ENCODE measurements around the gene PRELID3B.
"Not testable (repeated sequence)": the region's sequence is repeated elsewhere in the genome, so short reads cannot be mapped to it uniquely, and the experiment has no call there.

The PRELID3B gene

DNA sequence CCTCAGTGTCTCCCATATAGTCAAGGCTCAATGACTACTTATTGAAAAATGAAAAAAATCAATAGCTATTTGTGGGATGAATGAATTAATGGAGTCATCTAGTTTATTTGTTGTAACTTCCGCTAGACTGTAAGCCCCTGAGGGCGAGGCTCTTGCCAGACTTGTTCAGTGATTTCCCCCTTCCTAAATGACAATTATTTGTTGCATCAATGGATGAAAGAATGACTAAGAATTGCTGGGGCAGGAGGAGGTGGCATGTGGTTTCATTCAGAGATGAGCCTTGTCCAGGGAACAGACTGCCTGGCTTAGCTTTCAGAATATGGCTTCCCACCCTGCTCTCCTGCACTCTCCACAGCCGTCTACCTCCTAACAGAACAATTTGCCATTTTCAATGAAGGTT is 1.1 kb upstream of the PRELID3B start:
- H3K9me3 ChIP-seq = no peaks in the 10 kb centered on the region
- no peak for DNase-seq (ENCODE audit: low spot score in 2 of 2)
- no peaks in the 10 kb centered on the region for H3K27me3 ChIP-seq (ENCODE audit: low read depth)
- in situ Hi-C loops (cut with MboI; ENCODE audit: low sequenced_read_pairs) = loop anchor here (25.0 kb wide), 1 partner anchor 894 kb away; the partner anchor contains the start of genes FAM217B, PPP1R3D and SYCP2
- peaks cover 31% of the 10 kb centered on the region for H3K4me1 ChIP-seq
- H3K4me3 ChIP-seq = no peak overlapping the region
- H3K36me3 ChIP-seq (replicated peaks) = peaks cover 14% of the 10 kb centered on the region

DNA sequence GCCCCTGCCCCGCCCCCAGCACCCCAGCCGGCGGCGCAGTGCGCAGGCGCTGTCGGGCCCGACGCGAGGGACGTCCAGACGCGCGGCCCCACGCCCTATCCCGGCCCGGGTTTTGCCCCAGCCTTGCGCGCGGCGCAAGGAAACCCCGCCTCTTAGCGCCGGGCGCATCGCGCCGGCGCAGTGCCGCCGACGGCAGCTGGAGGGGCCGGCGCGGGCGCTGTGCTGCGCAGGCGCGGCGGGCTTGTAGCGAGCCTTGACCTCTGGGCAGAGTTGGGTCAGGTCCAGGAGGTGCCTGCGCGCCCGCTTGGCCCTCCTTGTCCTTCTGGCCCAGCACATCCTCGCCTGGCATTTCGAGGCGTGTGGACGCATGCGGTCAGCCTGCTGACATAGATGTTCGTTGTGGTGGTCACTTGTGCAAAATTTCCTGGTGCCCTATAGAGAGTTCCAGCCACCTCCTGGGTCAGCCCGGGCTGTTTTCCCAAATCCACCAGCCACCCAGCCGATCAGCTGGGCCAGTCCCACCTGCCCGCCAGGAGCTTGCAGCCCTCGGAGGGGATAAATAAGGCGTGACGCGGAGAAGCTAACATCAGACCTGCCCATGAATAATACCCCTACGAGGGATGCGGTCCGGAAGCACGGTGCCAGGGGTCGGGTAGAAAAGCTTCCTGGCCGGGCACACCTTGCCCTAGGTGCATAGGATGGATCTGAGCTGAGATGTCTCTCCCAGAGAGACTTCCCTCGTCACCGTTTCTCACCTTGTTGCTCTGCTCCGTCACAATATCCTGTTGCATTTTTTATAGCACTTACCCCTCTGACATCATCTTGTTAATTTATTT is 428 bp upstream of the PRELID3B start:
- H3K36me3 ChIP-seq (replicated peaks) = peaks cover 18% of the 10 kb centered on the region
- H3K4me3 ChIP-seq = peak overlapping the region; percentile 79
- H3K27me3 ChIP-seq (ENCODE audit: low read depth) = no peaks in the 10 kb centered on the region
- DNase-seq (ENCODE audit: low spot score in 2 of 2) = peak; percentile 80 to 93
- in situ Hi-C loops (cut with MboI; ENCODE audit: low sequenced_read_pairs) = loop anchor here (25.0 kb wide), 1 partner anchor 894 kb away; the partner anchor contains the start of genes FAM217B, PPP1R3D and SYCP2
- H3K4me1 ChIP-seq = peaks cover 31% of the 10 kb centered on the region
- no peaks in the 10 kb centered on the region for H3K9me3 ChIP-seq

DNA sequence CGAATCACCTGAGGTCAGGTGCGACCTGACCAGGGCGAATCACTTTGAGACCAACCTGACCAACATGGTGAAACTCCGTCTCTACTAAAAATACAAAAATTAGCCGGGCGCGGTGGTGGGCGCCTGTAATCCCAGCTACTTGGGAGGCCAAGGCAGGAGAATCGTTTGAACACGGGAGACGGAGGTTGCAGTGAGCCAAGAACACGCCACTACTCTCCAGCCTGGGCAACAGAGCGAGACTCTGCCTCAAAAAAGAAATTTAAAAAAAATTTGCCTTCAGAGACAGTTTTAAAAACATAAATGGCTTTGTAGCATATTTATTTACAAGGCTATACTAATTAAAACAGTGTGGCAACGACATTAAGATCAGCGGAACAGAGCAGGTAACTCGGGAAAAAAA is 1.1 kb downstream of the PRELID3B start:
- in situ Hi-C loops (cut with MboI; ENCODE audit: low sequenced_read_pairs) = loop anchor here (25.0 kb wide), 1 partner anchor 896 kb away; the partner anchor contains the start of genes FAM217B, PPP1R3D and SYCP2

DNA sequence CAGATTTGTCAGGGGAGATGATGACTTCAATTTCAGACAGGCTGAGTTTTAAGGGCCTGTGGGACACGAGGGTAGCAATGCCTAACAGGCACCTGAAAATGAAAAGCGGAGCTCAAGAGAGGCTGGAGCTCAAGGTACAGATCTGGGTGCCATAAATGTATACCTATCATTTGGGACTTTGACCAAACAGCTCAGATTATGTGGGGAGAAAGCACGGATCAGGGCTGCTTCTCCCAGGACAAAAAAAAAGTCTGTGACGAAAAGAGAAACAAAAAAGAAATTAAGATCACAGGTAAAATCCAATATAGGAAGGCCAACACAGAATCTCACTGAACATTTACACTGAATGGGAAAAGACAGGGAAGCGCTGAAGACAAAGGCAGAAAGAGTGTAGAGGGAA is 1.9 kb downstream of the PRELID3B start:
- peak overlapping the region; percentile 79 for H3K4me3 ChIP-seq
- H3K36me3 ChIP-seq (replicated peaks) = peaks cover 40% of the 10 kb centered on the region
- peaks cover 34% of the 10 kb centered on the region for H3K4me1 ChIP-seq
- H3K9me3 ChIP-seq = no peaks in the 10 kb centered on the region
- no peak for DNase-seq (ENCODE audit: low spot score in 2 of 2)
- H3K27me3 ChIP-seq (ENCODE audit: low read depth) = no peaks in the 10 kb centered on the region
- in situ Hi-C loops (cut with MboI; ENCODE audit: low sequenced_read_pairs) = loop anchor here (25.0 kb wide), 1 partner anchor 897 kb away; the partner anchor contains the start of genes FAM217B, PPP1R3D and SYCP2

More for the DNA sequence above, 1.1 kb downstream of the PRELID3B start:
- DNase-seq (ENCODE audit: low spot score in 2 of 2); H3K27me3 ChIP-seq (ENCODE audit: low read depth); H3K9me3 ChIP-seq: not testable (repeated sequence)
- Histone ChIP-seq H3K4me3 (peak overlapping the region; percentile 79), H3K4me1 (peaks cover 34% of the 10 kb centered on the region), H3K36me3 (replicated peaks) (peaks cover 32% of the 10 kb centered on the region)

DNA sequence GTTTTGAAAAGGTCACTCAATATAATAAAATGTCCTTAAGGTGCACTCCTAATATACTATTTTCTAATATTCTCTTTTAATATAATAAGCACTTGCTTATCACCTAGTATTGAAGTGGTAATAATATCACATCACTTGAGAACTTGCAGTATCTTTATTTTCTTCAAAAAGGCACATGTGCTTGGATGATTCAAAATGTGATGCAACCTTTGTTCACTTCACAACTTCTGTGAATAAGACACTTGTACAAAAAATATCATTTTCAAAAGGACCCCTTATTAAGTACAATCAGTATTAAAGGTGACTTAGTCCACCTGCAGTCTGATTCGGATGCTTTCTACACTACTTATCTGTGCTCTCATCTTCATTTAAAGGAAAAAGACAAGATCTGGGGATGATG is 3.4 kb downstream of the PRELID3B start:
- in situ Hi-C loops (cut with MboI; ENCODE audit: low sequenced_read_pairs) = loop anchor here (25.0 kb wide), 1 partner anchor 898 kb away; the partner anchor contains the start of genes FAM217B, PPP1R3D and SYCP2
- peaks cover 49% of the 10 kb centered on the region for H3K36me3 ChIP-seq (replicated peaks)
- no peak overlapping the region for H3K4me3 ChIP-seq
- no peaks in the 10 kb centered on the region for H3K9me3 ChIP-seq
- peaks cover 34% of the 10 kb centered on the region for H3K4me1 ChIP-seq
- no peaks in the 10 kb centered on the region for H3K27me3 ChIP-seq (ENCODE audit: low read depth)
- DNase-seq (ENCODE audit: low spot score in 2 of 2) = no peak

DNA sequence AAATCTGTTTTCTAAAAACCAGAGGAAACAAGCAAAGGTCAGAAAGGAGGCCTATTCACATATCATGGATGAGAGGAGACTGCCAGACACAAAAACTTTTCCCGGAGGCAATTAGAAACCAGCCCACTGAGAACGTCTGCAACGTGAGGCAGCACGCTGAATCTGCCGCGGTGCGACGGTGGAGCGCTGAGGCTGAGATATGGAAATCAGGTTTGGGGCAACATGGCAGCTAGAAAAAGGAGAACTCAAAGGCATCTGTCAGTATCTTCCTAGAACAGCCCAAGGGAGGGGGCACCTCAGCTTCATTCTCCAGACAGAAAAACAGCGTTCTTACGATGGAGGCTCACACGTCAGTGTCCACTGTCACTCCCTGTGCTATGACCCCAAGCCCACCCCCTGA is 5.2 kb downstream of the PRELID3B start:
- peaks cover 55% of the 10 kb centered on the region for H3K36me3 ChIP-seq (replicated peaks)
- in situ Hi-C loops (cut with MboI; ENCODE audit: low sequenced_read_pairs) = loop anchor here (25.0 kb wide), 1 partner anchor 900 kb away; the partner anchor contains the start of genes FAM217B, PPP1R3D and SYCP2
- H3K4me1 ChIP-seq = peaks cover 37% of the 10 kb centered on the region
- no peak for DNase-seq (ENCODE audit: low spot score in 2 of 2)
- no peaks in the 10 kb centered on the region for H3K9me3 ChIP-seq
- no peaks in the 10 kb centered on the region for H3K27me3 ChIP-seq (ENCODE audit: low read depth)
- no peak overlapping the region for H3K4me3 ChIP-seq

DNA sequence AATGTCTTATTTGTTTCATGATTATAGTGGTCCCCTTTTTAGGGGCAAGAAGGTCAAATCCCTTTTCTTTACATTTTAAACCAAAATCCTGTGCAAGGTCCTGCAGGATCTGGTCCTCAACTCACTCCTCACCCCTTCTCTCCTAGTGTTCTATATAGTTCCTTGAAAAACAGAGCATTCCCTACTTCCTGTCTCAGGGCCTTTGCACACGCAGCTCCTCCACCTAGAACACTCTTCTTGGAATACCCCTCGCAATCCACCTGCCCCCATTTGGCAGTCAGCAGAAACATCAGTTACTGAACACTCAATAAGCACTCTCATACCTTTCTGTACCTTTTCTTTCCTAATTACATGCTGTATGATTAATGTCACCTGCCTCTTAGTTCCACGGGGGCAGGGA is 7.2 kb downstream of the PRELID3B start:
- no peak for DNase-seq (ENCODE audit: low spot score in 2 of 2)
- in situ Hi-C loops (cut with MboI; ENCODE audit: low sequenced_read_pairs) = loop anchor here (25.0 kb wide), 1 partner anchor 902 kb away; the partner anchor contains the start of genes FAM217B, PPP1R3D and SYCP2
- Histone ChIP-seq H3K4me3 (no peak overlapping the region), H3K9me3 (no peaks in the 10 kb centered on the region), H3K36me3 (replicated peaks) (peaks cover 46% of the 10 kb centered on the region), H3K27me3 (ENCODE audit: low read depth) (no peaks in the 10 kb centered on the region), H3K4me1 (peaks cover 29% of the 10 kb centered on the region)

DNA sequence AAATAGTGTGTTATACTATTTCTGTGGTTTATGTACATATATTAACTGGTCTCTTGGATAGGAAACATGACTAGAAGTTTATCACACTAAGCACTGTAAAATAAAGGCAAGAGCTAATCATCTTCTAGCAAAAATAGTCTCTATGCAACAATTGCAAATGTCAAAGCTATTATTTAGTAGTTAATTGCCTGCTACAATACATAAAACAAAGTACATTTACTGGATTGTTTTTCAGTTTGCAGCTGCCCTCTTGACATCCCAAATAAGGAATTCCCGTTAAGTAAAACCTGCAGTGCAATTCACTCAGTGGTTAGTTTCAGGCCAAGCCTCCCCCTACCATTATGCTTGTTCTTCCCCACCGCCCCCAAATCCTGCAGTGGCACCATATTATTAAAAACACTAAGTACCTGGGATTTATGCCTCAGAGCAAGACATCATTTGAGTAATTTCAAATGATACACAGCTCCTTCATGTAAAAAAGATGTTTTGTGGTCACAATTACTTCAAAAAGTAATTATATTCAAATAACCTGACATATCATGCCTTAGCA is 8.9 kb downstream of the PRELID3B start:
- Histone ChIP-seq H3K9me3 (no peaks in the 10 kb centered on the region), H3K27me3 (ENCODE audit: low read depth) (no peaks in the 10 kb centered on the region), H3K4me1 (peaks cover 34% of the 10 kb centered on the region), H3K36me3 (replicated peaks) (peaks cover 60% of the 10 kb centered on the region), H3K4me3 (no peak overlapping the region)
- DNase-seq (ENCODE audit: low spot score in 2 of 2) = no peak
- in situ Hi-C loops (cut with MboI; ENCODE audit: low sequenced_read_pairs) = loop anchor here (25.0 kb wide), 1 partner anchor 904 kb away; the partner anchor contains the start of genes FAM217B, PPP1R3D and SYCP2

DNA sequence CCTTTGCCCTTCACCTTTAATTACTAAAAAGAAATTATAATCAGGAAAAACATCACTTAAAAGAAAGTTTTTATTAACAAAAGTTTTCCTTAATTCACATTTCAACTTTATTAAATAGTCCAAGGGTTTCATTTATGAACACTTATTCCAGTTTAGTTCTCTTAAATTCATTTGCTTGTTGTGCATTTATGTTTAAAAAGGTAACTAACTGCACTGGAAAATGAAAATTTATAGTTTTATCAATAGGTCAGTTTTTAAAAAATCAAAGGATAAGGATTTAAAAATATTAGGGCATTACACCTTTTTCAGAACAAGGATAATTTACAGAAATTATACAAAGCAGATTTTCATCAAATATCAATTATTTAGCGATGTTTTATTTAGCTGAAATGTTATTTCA is 9.5 kb downstream of the PRELID3B start:
- in situ Hi-C loops (cut with MboI; ENCODE audit: low sequenced_read_pairs) = loop anchor here (25.0 kb wide), 1 partner anchor 904 kb away; the partner anchor contains the start of genes FAM217B, PPP1R3D and SYCP2
- no peaks in the 10 kb centered on the region for H3K27me3 ChIP-seq (ENCODE audit: low read depth)
- H3K4me1 ChIP-seq = peaks cover 40% of the 10 kb centered on the region
- no peaks in the 10 kb centered on the region for H3K9me3 ChIP-seq
- DNase-seq (ENCODE audit: low spot score in 2 of 2) = no peak
- peaks cover 63% of the 10 kb centered on the region for H3K36me3 ChIP-seq (replicated peaks)
- peak overlapping the region; percentile 85 for H3K4me3 ChIP-seq

DNA sequence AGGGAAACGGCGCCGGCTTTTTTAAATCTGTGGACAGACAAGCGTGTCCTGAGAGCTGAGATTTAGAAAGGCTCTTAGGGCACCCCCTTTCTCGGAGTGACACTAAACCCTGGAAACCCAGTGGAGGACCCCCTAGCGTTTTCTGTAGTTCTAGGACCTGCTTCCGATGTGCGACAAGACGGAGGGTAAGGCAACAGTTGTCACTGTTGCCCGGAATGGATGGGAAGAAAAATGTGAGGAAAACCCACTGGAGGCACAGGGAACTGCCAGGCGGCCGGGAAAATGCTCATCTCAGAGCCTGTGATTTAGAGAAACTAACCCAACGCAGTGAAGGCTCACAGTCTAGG is 9.9 kb downstream of the PRELID3B start:
- Histone ChIP-seq H3K27me3 (ENCODE audit: low read depth) (no peaks in the 10 kb centered on the region), H3K4me3 (peak overlapping the region; percentile 85), H3K9me3 (no peaks in the 10 kb centered on the region), H3K4me1 (peaks cover 42% of the 10 kb centered on the region), H3K36me3 (replicated peaks) (peaks cover 63% of the 10 kb centered on the region)
- in situ Hi-C loops (cut with MboI; ENCODE audit: low sequenced_read_pairs) = loop anchor here (25.0 kb wide), 1 partner anchor 905 kb away; the partner anchor contains the start of genes FAM217B, PPP1R3D and SYCP2
- DNase-seq (ENCODE audit: low spot score in 2 of 2) = peak in 1 of 2 experiments; percentile 58

DNA sequence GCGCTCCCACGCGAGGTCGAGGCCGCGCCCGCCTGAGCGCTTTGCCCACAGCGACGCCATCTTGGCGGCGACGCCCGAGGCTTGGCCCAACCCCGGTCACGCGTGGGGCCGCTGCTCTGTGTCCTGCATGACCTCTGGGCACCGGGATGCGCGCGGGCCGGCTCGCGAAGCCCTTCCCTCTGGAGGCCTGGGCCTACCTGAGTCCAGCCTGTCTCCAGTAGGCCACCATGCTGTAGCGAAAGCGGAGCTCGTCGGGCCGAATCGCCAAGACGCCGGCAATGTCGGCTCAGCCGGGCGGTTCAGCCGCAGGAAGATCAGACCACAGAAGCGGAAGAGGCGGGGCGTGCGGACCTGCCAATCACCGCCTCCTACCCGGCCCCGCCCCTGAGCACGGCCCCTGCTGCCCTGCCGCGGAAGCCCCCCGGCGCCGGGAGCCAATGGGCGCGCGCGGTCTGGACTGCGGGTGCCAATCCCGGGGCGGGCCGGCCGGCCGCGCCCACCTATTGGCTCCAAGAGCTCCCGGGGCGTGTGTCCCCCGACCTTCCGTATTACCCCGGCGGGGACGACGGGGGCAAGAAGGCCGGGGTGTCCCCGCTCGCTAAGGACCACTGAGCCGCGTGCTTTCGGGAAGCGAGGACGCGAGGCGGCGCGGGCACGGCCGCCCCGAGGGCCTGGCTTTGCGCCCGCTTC is 10.4 kb downstream of the PRELID3B start, which contains the start of gene ATP5F1E:
TSS of gene ATP5F1E (minus strand) at position 313 of the 690 bp plus-strand sequence. CDS start at position 229, 84 bp downstream.
- no peaks in the 10 kb centered on the region for H3K27me3 ChIP-seq (ENCODE audit: low read depth)
- peaks cover 40% of the 10 kb centered on the region for H3K4me1 ChIP-seq
- DNase-seq (ENCODE audit: low spot score in 2 of 2) = peak; percentile 92 to 96
- H3K9me3 ChIP-seq = no peaks in the 10 kb centered on the region
- in situ Hi-C loops (cut with MboI; ENCODE audit: low sequenced_read_pairs) = loop anchor here (25.0 kb wide), 1 partner anchor 905 kb away; the partner anchor contains the start of genes FAM217B, PPP1R3D and SYCP2
- H3K4me3 ChIP-seq = peak within 1 kb of the TSS; percentile 85
- H3K36me3 ChIP-seq (replicated peaks) = peaks cover 63% of the 10 kb centered on the region

DNA sequence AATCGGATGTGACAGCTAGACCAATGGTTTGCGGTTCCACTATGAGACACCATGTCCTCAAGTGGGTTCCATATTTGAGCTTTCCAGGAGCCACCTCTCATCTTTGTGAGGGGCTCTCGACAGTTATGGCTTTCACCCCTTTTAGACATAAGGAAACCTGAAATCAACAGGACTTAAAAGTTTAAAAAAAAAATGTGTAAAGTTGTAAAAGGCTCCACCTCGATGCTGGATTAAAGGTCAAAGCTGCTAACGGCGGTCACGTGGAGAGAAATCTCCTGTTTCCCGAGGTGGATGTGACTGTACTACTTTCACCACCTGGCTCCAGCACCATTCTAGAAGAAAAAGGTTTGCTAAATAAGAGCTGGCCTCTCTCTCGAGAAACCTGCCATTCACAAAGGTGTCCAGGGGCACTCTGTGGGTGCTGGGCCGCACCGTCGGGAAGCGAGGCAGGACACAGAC is 11.0 kb downstream of the PRELID3B start:
- Histone ChIP-seq H3K4me1 (peaks cover 40% of the 10 kb centered on the region), H3K9me3 (no peaks in the 10 kb centered on the region), H3K4me3 (peak overlapping the region; percentile 85), H3K27me3 (ENCODE audit: low read depth) (no peaks in the 10 kb centered on the region), H3K36me3 (replicated peaks) (peaks cover 64% of the 10 kb centered on the region)
- DNase-seq (ENCODE audit: low spot score in 2 of 2) = no peak
- in situ Hi-C loops (cut with MboI; ENCODE audit: low sequenced_read_pairs) = loop anchor here (25.0 kb wide), 1 partner anchor 906 kb away; the partner anchor contains the start of genes FAM217B, PPP1R3D and SYCP2
